HG02884 (cell line): ENCODE results near the gene HS3ST5.
A peak's percentile ranks its signal among the peaks of the same experiment; 100 is the strongest.
"Not testable (repeated sequence)": the region's sequence is repeated elsewhere in the genome, so short reads cannot be mapped to it uniquely, and the experiment has no call there.

Experiments used
- ATAC-seq: cut with Tn5 transposase; IDR thresholded peaks from one replicate; pipeline ENCODE4 v1.9.1; 2021; ENCODE audit warnings: mild to moderate bottlenecking, moderate library complexity; ENCODE audit not compliant: unreplicated experiment

HS3ST5 gene

GRCh38 chr6:114339706-114340105, 3.1 kb downstream of the HS3ST5 start:
- no peak for ATAC-seq

GRCh38 chr6:114334237-114334636, 8.6 kb downstream of the HS3ST5 start:
- peak; percentile 60 for ATAC-seq

GRCh38 chr6:114327074-114327473, 15.7 kb downstream of the HS3ST5 start:
- ATAC-seq: no peak

GRCh38 chr6:114323784-114324183, 19.0 kb downstream of the HS3ST5 start:
- no peak for ATAC-seq

- ATAC-seq: no peak
Observed at GRCh38 chr6:114319749-114320148, 23.1 kb downstream of the HS3ST5 start.

- no peak for ATAC-seq
Observed at GRCh38 chr6:114315831-114316595, 26.8 kb downstream of the HS3ST5 start.

- not testable (repeated sequence) for ATAC-seq
Observed at GRCh38 chr6:114313816-114314215, 29.0 kb downstream of the HS3ST5 start.

GRCh38 chr6:114312931-114313330, 29.9 kb downstream of the HS3ST5 start:
- peak; percentile 53 for ATAC-seq

GRCh38 chr6:114310053-114310452, 32.8 kb downstream of the HS3ST5 start:
- ATAC-seq: no peak

GRCh38 chr6:114304304-114304887, 38.4 kb downstream of the HS3ST5 start:
- ATAC-seq: no peak

- ATAC-seq: no peak
Observed at GRCh38 chr6:114301596-114302219, 41.1 kb downstream of the HS3ST5 start.

- no peak for ATAC-seq
Observed at GRCh38 chr6:114297135-114297534, 45.7 kb downstream of the HS3ST5 start.

- ATAC-seq: no peak
Observed at GRCh38 chr6:114292431-114292830, 50.4 kb downstream of the HS3ST5 start.

- no peak for ATAC-seq
Observed at GRCh38 chr6:114291428-114291827, 51.4 kb downstream of the HS3ST5 start.

- ATAC-seq: no peak
Observed at GRCh38 chr6:114290864-114291263, 52.0 kb downstream of the HS3ST5 start.

GRCh38 chr6:114288701-114289495, 53.9 kb downstream of the HS3ST5 start:
- no peak for ATAC-seq

- ATAC-seq: no peak
Observed at GRCh38 chr6:114287461-114287860, 55.4 kb downstream of the HS3ST5 start.

- ATAC-seq: no peak
Observed at GRCh38 chr6:114286211-114286610, 56.6 kb downstream of the HS3ST5 start.

- no peak for ATAC-seq
Observed at GRCh38 chr6:114284281-114284680, 58.5 kb downstream of the HS3ST5 start.

- no peak for ATAC-seq
Observed at GRCh38 chr6:114282292-114282691, 60.5 kb downstream of the HS3ST5 start.

- ATAC-seq: no peak
Observed at GRCh38 chr6:114281496-114281895, 61.3 kb downstream of the HS3ST5 start.
